HG03354 (cell line): ENCODE results near the gene RNGTT.
A peak's percentile ranks its signal among the peaks of the same experiment; 100 is the strongest.

Source experiments
- ATAC-seq: cut with Tn5 transposase; IDR thresholded peaks from one replicate; pipeline ENCODE4 v1.9.1; 2021; ENCODE audit warnings: mild to moderate bottlenecking; ENCODE audit not compliant: unreplicated experiment, poor library complexity, severe bottlenecking

Gene RNGTT

GRCh38 chr6:88574031-88574430, 389.4 kb downstream of the RNGTT start:
- no peak for ATAC-seq

GRCh38 chr6:88573561-88573960, 389.9 kb downstream of the RNGTT start:
- ATAC-seq, result no peak

DNA sequence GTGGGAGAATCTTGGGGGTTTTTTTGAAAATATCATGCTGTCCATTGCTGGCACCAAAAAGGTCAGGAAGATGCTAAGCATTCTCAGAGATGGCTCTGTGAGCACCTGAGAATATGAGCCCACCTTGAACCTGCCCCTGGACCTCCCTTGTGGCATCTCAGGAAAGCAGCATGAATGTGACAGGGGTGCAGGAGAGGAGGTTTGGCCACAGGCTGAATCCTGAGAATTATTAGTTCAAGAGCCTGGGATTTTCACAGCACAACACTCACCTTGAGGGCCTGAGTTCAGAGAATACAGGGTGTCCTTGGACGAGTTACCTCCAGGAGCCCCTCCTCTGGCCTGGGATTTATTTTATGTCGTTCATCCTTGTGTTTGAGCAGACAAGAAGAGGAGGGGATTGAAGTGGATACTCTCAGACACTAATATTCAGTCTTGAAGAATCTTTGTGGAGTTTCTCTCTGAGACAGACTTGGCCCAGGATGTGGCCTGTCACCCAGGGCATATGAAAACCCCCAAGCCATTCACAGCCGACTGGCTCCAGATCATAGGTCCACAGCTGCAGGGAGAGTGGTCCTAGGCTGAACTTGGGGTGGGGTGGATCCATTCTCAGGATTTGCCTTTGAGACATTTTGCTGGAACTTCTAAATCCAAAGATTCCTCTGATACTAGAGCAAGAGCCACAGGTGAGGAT, 390.8 kb downstream of the RNGTT start:
- no peak for ATAC-seq

DNA sequence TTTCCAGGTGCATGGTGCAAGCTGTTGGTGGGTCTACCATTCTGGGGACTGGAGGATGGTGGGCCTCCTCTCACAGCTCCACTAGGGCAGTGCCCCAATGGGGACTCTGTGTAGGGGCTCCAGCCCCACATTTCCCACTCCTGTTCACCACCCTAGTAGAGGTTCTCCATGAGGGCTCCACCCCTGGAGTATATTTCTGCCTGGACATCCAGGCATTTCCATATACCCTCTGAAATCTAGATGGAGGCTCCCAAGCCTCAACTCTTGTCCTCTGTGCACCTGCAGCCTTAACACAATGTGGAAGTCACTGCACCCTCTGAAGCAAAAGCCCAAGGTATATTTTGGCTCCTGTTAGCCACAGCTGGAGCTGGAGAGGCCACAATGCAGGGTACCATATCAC, 393.5 kb downstream of the RNGTT start:
- no peak for ATAC-seq

GRCh38 chr6:88567696-88568095, 395.7 kb downstream of the RNGTT start:
- no peak for ATAC-seq

DNA sequence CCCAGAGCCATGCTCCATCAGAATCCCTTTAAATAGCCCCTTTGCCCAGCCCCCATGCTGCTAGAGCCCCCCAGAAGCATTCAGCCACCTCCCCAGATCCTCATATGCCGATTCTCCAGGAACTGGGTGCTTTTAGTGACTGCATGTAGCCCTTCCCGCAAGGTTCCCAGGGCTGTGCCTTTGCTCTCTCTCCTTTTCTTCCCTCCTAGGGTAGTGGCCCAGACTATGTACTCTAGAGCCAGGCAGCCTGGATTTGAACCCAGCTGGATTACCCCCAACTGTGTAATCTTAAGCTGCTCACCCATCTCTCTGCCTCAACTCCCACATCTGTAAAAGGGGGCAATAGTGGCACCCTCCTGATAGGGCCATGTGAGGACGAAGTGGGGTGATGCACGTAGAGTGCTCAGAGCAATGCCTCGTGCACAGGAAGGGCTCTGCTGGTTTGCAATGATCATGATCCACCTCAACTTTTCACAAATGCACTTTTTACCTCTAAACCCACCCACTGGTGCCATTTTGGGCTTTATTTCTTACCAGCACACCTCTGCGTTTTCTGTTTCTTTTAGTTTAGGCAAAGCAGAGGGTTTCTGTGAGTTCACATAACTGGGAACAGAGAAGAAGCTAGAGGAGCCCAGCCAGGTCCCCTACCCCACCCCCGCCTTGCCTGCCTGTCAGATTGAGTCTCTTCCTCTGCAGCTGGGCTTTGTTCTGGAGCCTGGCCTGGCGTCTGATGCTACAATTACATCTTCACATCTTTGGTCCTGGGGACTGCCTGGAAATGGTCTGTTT, 396.5 kb downstream of the RNGTT start:
- no peak for ATAC-seq

GRCh38 chr6:88565836-88566235, 397.6 kb downstream of the RNGTT start:
- no peak for ATAC-seq

DNA sequence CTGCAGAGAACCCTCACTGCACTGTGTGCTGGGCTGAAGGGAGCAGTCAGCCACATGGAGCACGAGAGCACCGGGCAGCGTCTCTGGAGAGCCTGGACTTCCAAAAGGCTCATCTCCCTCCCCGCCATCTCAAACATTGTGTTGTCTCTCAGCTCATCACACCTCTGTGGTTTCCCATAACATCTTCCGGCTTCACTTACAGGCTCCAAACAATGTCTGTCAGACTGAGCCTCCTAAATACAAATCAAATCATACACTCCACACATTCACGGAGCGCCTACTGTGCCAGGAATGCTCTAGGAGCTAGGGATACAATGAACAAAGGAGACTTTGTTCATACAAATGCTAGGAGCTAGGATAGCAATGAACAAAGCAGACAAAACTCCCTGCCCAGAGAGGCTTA, 398.0 kb downstream of the RNGTT start:
- ATAC-seq, result no peak

GRCh38 chr6:88563277-88563625, 400.2 kb downstream of the RNGTT start:
- ATAC-seq, result no peak

- no peak for ATAC-seq
These were observed 400.8 kb downstream of the RNGTT start for GRCh38 chr6:88562353-88563276.

GRCh38 chr6:88561954-88562315, 401.5 kb downstream of the RNGTT start:
- no peak for ATAC-seq

DNA sequence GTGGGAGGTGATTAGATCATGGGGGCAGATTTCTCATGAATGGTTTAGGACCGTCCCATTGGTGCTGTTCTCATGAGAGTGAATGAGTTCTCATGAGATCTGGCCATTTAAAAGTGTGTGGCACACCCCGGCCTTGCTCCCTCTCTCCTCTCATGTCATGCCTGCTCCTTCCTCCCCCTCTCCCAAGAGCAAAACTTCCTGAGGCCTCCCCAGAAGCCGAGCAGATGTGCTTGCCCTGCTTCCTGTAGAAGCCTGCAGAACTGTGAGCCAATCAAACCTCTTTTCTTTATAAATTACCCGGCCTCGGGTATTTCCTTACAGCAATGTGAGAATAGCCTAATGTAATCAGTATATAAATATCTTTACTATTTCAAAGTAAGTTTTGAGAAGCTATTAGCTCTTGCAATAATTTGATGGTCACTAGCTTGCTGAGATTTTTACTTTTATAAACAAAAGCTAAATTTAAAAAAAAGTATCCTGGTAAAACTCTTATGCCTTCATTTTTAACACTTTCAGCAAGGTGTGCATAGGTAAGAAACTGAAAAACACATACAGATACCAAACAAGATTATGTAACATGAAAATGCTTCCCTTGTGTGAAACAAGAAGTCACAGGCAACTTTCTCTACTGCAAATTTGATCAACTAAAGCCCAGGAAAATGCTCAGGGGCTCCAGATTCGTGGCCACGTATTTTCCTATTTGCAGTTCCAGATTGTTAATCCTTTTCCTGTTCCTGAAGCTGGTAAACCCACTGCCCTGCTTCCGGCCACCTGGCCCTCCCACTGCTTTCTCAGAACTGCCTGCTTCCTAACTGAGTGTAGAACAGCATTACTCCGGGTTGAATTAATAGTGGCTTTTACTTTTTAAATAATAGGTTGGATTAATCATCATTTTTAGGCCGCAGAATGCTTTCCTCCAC, 402.1 kb downstream of the RNGTT start:
- peak; percentile 56 for ATAC-seq
